Liver (tissue), 9 donors: ENCODE data around the gene FMC1. TPM values are rescaled to one million over a fixed set of nuclear protein-coding genes. Genes with fewer than 3 reads are reported as not detected.

ENCODE experiments used
- DNase-seq: peaks from one replicate; pipeline ENCODE4 v3.0.0-alpha.2; 2017; ENCODE audit warnings: low spot score
- H3K27ac ChIP-seq, 2 donors: one replicate each; pipeline ENCODE4 v1.7.0; 2013; ENCODE audit warnings: inconsistent platforms in 2 of 2, low read length in 2 of 2, control low read depth in 1 of 2, low read depth in 1 of 2, mild to moderate bottlenecking in 1 of 2
- H3K27me3 ChIP-seq, 4 donors: one replicate each; pipeline versions ENCODE4 v1.6.1 to v1.7.0; 2013; ENCODE audit warnings: low read length in 3 of 4, inconsistent platforms in 1 of 4, mild to moderate bottlenecking in 1 of 4, moderate library complexity in 1 of 4; ENCODE audit not compliant: control insufficient read depth in 4 of 4, insufficient read depth in 4 of 4
- H3K36me3 ChIP-seq, 4 donors: one replicate each; pipeline versions ENCODE4 v1.6.1 to v1.7.0; 2013; ENCODE audit warnings: low read length in 3 of 4, mild to moderate bottlenecking in 3 of 4, low read depth in 1 of 4, moderate library complexity in 1 of 4; ENCODE audit not compliant: control insufficient read depth in 4 of 4, insufficient read depth in 3 of 4
- H3K4me1 ChIP-seq, 4 donors: one replicate each; pipeline versions ENCODE4 v1.6.1 to v1.7.0; 2013; ENCODE audit warnings: low read length in 3 of 4, mild to moderate bottlenecking in 3 of 4, moderate library complexity in 1 of 4; ENCODE audit not compliant: control insufficient read depth in 4 of 4, insufficient read depth in 4 of 4
- H3K4me3 ChIP-seq, 3 donors: one replicate each; pipeline versions ENCODE4 v1.6.1 to v1.7.0; 2013; ENCODE audit warnings: low read length in 3 of 3, control low read depth in 1 of 3, low read depth in 1 of 3, mild to moderate bottlenecking in 1 of 3
- H3K9ac ChIP-seq, 2 donors: one replicate each; pipeline ENCODE4 v1.7.0; 2013; ENCODE audit warnings: low read length in 2 of 2, mild to moderate bottlenecking in 2 of 2, moderate library complexity in 2 of 2, control low read depth in 1 of 2, low read depth in 1 of 2
- H3K9me3 ChIP-seq, 4 donors: one replicate each; pipeline versions ENCODE4 v1.6.1 to v1.7.0; 2013; ENCODE audit warnings: low read length in 3 of 4; ENCODE audit not compliant: control insufficient read depth in 4 of 4
- EGR1 ChIP-seq, 2 donors: IDR thresholded peaks; 2 replicates each; pipeline ENCODE4 v1.6.1; 2016 to 2018; ENCODE audit warnings: antibody characterized with exemption in 2 of 2, low read depth in 2 of 2
- FOXA1 ChIP-seq: IDR thresholded peaks from 2 replicates; pipeline ENCODE4 v1.6.1; 2016; ENCODE audit warnings: antibody characterized with exemption
- FOXA2 ChIP-seq: IDR thresholded peaks from 2 replicates; pipeline ENCODE4 v1.6.1; 2016; ENCODE audit warnings: antibody characterized with exemption
- GABPA ChIP-seq, 2 donors: IDR thresholded peaks in 1 of 2; conservative IDR thresholded peaks in 1 of 2; 2 replicates each; pipeline ENCODE4 v1.6.1; 2016; ENCODE audit warnings: antibody characterized with exemption in 2 of 2, mild to moderate bottlenecking in 1 of 2, moderate library complexity in 1 of 2
- HNF4A ChIP-seq, 2 donors: conservative IDR thresholded peaks; 2 replicates each; pipeline ENCODE4 v1.6.1; 2016; ENCODE audit warnings: antibody characterized with exemption in 2 of 2, mild to moderate bottlenecking in 2 of 2
- HNF4G ChIP-seq: IDR thresholded peaks from 2 replicates; pipeline ENCODE4 v1.6.1; 2016; ENCODE audit warnings: antibody characterized with exemption
- JUND ChIP-seq, 2 donors: IDR thresholded peaks; 2 replicates each; pipeline ENCODE4 v1.6.1; 2016; ENCODE audit warnings: antibody characterized with exemption in 2 of 2
- NR2F2 ChIP-seq: IDR thresholded peaks from 2 replicates; pipeline ENCODE4 v1.6.1; 2016; ENCODE audit warnings: antibody characterized with exemption
- RAD21 ChIP-seq, 2 donors: IDR thresholded peaks; 2 replicates each; pipeline ENCODE4 v1.6.1; 2016; ENCODE audit warnings: antibody characterized with exemption in 2 of 2, mild to moderate bottlenecking in 2 of 2
- RXRA ChIP-seq, 2 donors: IDR thresholded peaks; 2 replicates each; pipeline ENCODE4 v1.6.1; 2017 to 2018; ENCODE audit warnings: antibody characterized with exemption in 2 of 2, mild to moderate bottlenecking in 1 of 2
- SP1 ChIP-seq: IDR thresholded peaks from 2 replicates; pipeline ENCODE4 v1.6.1; 2018; ENCODE audit warnings: antibody characterized with exemption, mild to moderate bottlenecking
- TAF1 ChIP-seq: conservative IDR thresholded peaks from 2 replicates; pipeline ENCODE4 v1.6.1; 2016; ENCODE audit warnings: antibody characterized with exemption, mild to moderate bottlenecking
- YY1 ChIP-seq: IDR thresholded peaks from 2 replicates; pipeline ENCODE4 v1.6.1; 2016; ENCODE audit warnings: antibody characterized with exemption, mild to moderate bottlenecking
- whole genome bisulfite sequencing: extraction: QIAGEN DNeasy Blood & Tissue Kit; methylation state at CpG from one replicate; pipeline ENCODE4 v1.1.7; 2013; 5-methylcytosine and 5-hydroxymethylcytosine counted together
- polyA plus RNA-seq, 2 donors: library from polyadenylated mRNA; stranded (reverse) in 1 of 2; unstranded in 1 of 2; fragments of 200-250 nt in 1 of 2; fragments of >200 nt in 1 of 2; fragmentation: Nextera tagmentation in 1 of 2; extraction: Ambion mirVana in 1 of 2; gene quantifications; one replicate each; pipeline versions ENCODE4 v1.2.1 to v1.2.3, GENCODE V29; 2013 to 2015
- total RNA-seq, 2 donors: library from RNA; depleted of rRNA; stranded (reverse); fragments of >200 nt; gene quantifications; one replicate each; pipeline ENCODE4 v1.2.3, GENCODE V29; 2014
- TF ChIP-seq, protein P1 (sequence below): IDR thresholded peaks from 2 replicates; pipeline ENCODE4 v1.6.1; 2016; ENCODE audit warnings: antibody characterized with exemption
- TF ChIP-seq, protein P2 (sequence below): IDR thresholded peaks from 2 replicates; pipeline ENCODE4 v1.6.1; 2016; ENCODE audit warnings: antibody characterized with exemption
- TF ChIP-seq, protein P3 (sequence below): IDR thresholded peaks from 2 replicates; pipeline ENCODE4 v1.6.1; 2016; ENCODE audit warnings: antibody characterized with exemption
- TF ChIP-seq, protein P4 (sequence below): IDR thresholded peaks from 2 replicates; pipeline ENCODE4 v1.6.1; 2016; ENCODE audit warnings: antibody characterized with exemption, mild to moderate bottlenecking
- TF ChIP-seq, protein P5 (sequence below): fragments of 150-350 bp; IDR thresholded peaks from 2 replicates; pipeline ENCODE4 v1.5.1; 2017; ENCODE audit warnings: improper control_type of control experiment, low read depth, low read length; ENCODE audit not compliant: missing input control
- donor health status: healthy.
- donor health status: healthy.
- donor health status: healthy.
- donor health status: healthy.
- donor health status: healthy.

Gene FMC1
- total and polyA plus RNA-seq, 4 donors = 5.5 to 76.3 (median 10.5) TPM

DNA sequence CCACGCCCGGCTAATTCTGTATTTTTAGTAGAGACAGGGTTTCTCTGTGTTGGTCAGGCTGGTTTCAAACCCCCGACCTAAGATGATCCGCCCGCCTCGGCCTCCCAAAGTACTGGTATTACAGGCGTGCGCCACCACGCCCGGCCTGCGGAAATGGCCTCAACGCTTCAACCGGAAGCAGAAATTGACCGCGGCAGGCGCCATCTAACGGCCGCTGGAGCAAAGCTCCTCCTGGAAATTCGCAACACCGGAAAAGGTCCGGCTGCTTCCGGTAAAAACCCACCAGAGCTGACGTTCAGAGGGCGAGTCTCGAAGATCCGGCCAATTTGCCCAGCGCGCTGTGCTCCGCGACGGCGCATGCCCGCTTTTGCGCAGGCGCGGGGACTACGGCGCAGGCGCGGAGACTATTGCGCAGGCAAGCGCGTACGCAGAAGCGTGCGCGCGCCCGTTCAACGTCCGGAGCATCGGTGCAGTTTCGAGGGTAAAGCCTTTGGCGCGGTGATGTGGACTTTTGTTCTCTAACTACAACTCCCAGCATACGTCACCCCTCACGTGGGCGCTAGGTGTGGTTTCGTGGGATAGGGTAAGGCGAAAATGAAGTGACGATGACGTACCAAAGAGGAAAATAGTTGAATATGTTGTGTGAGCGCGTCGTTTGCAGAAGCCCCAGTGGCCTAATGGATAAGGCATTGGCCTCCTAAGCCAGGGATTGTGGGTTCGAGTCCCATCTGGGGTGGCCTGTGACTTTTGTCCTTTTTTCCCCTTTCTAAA, 915 bp upstream of the FMC1 start:
- WGBS = 2% methylated on average over 66 of the region's 66 CpGs
- peak; percentile 97 for DNase-seq
- peak; percentile 35 for TF ChIP-seq NR2F2
- peak; percentile 45 for TF ChIP-seq FOXA2
- TF ChIP-seq, protein P1, sequence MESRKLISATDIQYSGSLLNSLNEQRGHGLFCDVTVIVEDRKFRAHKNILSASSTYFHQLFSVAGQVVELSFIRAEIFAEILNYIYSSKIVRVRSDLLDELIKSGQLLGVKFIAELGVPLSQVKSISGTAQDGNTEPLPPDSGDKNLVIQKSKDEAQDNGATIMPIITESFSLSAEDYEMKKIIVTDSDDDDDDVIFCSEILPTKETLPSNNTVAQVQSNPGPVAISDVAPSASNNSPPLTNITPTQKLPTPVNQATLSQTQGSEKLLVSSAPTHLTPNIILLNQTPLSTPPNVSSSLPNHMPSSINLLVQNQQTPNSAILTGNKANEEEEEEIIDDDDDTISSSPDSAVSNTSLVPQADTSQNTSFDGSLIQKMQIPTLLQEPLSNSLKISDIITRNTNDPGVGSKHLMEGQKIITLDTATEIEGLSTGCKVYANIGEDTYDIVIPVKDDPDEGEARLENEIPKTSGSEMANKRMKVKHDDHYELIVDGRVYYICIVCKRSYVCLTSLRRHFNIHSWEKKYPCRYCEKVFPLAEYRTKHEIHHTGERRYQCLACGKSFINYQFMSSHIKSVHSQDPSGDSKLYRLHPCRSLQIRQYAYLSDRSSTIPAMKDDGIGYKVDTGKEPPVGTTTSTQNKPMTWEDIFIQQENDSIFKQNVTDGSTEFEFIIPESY = peak; percentile 93
- TF ChIP-seq RAD21 (IDR thresholded peaks at IDR 0.05) = peak; percentile 68 to 72
- TF ChIP-seq, protein P2, sequence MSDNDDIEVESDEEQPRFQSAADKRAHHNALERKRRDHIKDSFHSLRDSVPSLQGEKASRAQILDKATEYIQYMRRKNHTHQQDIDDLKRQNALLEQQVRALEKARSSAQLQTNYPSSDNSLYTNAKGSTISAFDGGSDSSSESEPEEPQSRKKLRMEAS = no peak
- peak; percentile 62 for TF ChIP-seq FOXA1
- TF ChIP-seq, protein P3, sequence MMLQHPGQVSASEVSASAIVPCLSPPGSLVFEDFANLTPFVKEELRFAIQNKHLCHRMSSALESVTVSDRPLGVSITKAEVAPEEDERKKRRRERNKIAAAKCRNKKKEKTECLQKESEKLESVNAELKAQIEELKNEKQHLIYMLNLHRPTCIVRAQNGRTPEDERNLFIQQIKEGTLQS = peak; percentile 100
- TF ChIP-seq TAF1 = peak; percentile 41
- TF ChIP-seq RXRA (IDR thresholded peaks at IDR 0.05) = peak; percentile 50 to 56
- TF ChIP-seq SP1 = peak; percentile 88
- TF ChIP-seq, protein P4, sequence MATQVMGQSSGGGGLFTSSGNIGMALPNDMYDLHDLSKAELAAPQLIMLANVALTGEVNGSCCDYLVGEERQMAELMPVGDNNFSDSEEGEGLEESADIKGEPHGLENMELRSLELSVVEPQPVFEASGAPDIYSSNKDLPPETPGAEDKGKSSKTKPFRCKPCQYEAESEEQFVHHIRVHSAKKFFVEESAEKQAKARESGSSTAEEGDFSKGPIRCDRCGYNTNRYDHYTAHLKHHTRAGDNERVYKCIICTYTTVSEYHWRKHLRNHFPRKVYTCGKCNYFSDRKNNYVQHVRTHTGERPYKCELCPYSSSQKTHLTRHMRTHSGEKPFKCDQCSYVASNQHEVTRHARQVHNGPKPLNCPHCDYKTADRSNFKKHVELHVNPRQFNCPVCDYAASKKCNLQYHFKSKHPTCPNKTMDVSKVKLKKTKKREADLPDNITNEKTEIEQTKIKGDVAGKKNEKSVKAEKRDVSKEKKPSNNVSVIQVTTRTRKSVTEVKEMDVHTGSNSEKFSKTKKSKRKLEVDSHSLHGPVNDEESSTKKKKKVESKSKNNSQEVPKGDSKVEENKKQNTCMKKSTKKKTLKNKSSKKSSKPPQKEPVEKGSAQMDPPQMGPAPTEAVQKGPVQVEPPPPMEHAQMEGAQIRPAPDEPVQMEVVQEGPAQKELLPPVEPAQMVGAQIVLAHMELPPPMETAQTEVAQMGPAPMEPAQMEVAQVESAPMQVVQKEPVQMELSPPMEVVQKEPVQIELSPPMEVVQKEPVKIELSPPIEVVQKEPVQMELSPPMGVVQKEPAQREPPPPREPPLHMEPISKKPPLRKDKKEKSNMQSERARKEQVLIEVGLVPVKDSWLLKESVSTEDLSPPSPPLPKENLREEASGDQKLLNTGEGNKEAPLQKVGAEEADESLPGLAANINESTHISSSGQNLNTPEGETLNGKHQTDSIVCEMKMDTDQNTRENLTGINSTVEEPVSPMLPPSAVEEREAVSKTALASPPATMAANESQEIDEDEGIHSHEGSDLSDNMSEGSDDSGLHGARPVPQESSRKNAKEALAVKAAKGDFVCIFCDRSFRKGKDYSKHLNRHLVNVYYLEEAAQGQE = peak; percentile 64
- TF ChIP-seq, protein P5, sequence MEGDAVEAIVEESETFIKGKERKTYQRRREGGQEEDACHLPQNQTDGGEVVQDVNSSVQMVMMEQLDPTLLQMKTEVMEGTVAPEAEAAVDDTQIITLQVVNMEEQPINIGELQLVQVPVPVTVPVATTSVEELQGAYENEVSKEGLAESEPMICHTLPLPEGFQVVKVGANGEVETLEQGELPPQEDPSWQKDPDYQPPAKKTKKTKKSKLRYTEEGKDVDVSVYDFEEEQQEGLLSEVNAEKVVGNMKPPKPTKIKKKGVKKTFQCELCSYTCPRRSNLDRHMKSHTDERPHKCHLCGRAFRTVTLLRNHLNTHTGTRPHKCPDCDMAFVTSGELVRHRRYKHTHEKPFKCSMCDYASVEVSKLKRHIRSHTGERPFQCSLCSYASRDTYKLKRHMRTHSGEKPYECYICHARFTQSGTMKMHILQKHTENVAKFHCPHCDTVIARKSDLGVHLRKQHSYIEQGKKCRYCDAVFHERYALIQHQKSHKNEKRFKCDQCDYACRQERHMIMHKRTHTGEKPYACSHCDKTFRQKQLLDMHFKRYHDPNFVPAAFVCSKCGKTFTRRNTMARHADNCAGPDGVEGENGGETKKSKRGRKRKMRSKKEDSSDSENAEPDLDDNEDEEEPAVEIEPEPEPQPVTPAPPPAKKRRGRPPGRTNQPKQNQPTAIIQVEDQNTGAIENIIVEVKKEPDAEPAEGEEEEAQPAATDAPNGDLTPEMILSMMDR = peak; percentile 77
- TF ChIP-seq HNF4A (conservative IDR thresholded peaks at IDR 0.05) = peak; percentile 85
- TF ChIP-seq EGR1 (IDR thresholded peaks at IDR 0.05; ENCODE audit: low read depth in 2 of 2) = peak; percentile 82 to 88
- peak; percentile 49 for TF ChIP-seq HNF4G
- peak; percentile 88 to 93 for TF ChIP-seq JUND (IDR thresholded peaks at IDR 0.05)
- TF ChIP-seq GABPA (IDR thresholded peaks at IDR 0.05 in 1 of 2, conservative IDR thresholded peaks at IDR 0.05 in 1 of 2) = peak; percentile 94 to 98
- TF ChIP-seq YY1 = peak; percentile 90

More for the DNA sequence above, 915 bp upstream of the FMC1 start:
- Histone ChIP-seq H3K9me3 (no peaks in the 10 kb centered on the region), H3K4me1 (peaks cover 0 to 12% (median 6%) of the 10 kb centered on the region in 4 donors), H3K36me3 (peaks cover 0 to 2% (median 0%) of the 10 kb centered on the region in 4 donors), H3K4me3 (peak overlapping the region; percentile 73 to 90 (median 88)), H3K9ac (peak overlapping the region; percentile 96 to 100), H3K27me3 (no peaks in the 10 kb centered on the region), H3K27ac (peak overlapping the region; percentile 100)
